Hematopoietic multipotent progenitor cell treated with erythropoietin and hydrocortisone succinate and interleukin-3 and kit ligand, for 4 days (in vitro differentiated cells): ENCODE measurements around the gene PIK3CG.
"Not testable (repeated sequence)": the region's sequence is repeated elsewhere in the genome, so short reads cannot be mapped to it uniquely, and the experiment has no call there.

ENCODE experiments used
- DNase-seq: peaks from one replicate; pipeline ENCODE4 v3.0.0-alpha.2; 2015

Gene PIK3CG

GRCh38 chr7:106865130-106866041 lies at the start of gene PIK3CG:
Gene PIK3CG (plus strand): TSS chr7:106865282. CDS start chr7:106867562, 2,280 bp downstream.
- DNase-seq = peak; percentile 88

GRCh38 chr7:106817098-106817497 lies 48.0 kb upstream of the PIK3CG start:
- DNase-seq = no peak

- DNase-seq = no peak
These were observed 46.3 kb upstream of the PIK3CG start for GRCh38 chr7:106818736-106819135.

- DNase-seq = no peak
These were observed 45.5 kb upstream of the PIK3CG start for GRCh38 chr7:106819546-106819945.

GRCh38 chr7:106820321-106821217 lies 44.5 kb upstream of the PIK3CG start:
- no peak for DNase-seq

- DNase-seq = no peak
These were observed 41.5 kb upstream of the PIK3CG start for GRCh38 chr7:106823631-106824030.

- no peak for DNase-seq
These were observed 40.6 kb upstream of the PIK3CG start for GRCh38 chr7:106824458-106824857.

- no peak for DNase-seq
These were observed 37.5 kb upstream of the PIK3CG start for GRCh38 chr7:106827626-106828025.

GRCh38 chr7:106829496-106829895 lies 35.6 kb upstream of the PIK3CG start:
- no peak for DNase-seq

GRCh38 chr7:106830896-106831295 lies 34.2 kb upstream of the PIK3CG start:
- DNase-seq = not testable (repeated sequence)

GRCh38 chr7:106836816-106837215 lies 28.3 kb upstream of the PIK3CG start:
- no peak for DNase-seq

- no peak for DNase-seq
These were observed 25.6 kb upstream of the PIK3CG start for GRCh38 chr7:106839511-106839910.

GRCh38 chr7:106840342-106840741 lies 24.7 kb upstream of the PIK3CG start:
- no peak for DNase-seq

- DNase-seq = no peak
These were observed 23.1 kb upstream of the PIK3CG start for GRCh38 chr7:106841896-106842390.

GRCh38 chr7:106844279-106844997 lies 20.6 kb upstream of the PIK3CG start:
- no peak for DNase-seq

- no peak for DNase-seq
These were observed 17.0 kb upstream of the PIK3CG start for GRCh38 chr7:106848049-106848448.

GRCh38 chr7:106848851-106849442 lies 16.1 kb upstream of the PIK3CG start:
- DNase-seq = no peak

- DNase-seq = not testable (repeated sequence)
These were observed 13.4 kb upstream of the PIK3CG start for GRCh38 chr7:106851632-106852031.

- DNase-seq = no peak
These were observed 11.7 kb upstream of the PIK3CG start for GRCh38 chr7:106853250-106853908.

- DNase-seq = no peak
These were observed 9.4 kb upstream of the PIK3CG start for GRCh38 chr7:106855540-106856132.
